Measurements from ENCODE around the gene DHX15.
A peak's percentile ranks its signal among the peaks of the same experiment; 100 is the strongest.

DHX15 gene

GRCh38 chr4:24488399-24489164 lies 95.8 kb downstream of the DHX15 start:
- DNase-seq (ENCODE audit: low read depth, low spot score) = no peak

- no peak for DNase-seq (ENCODE audit: low read depth, low spot score)
Measured at GRCh38 chr4:24482871-24483270, 101.5 kb downstream of the DHX15 start.

GRCh38 chr4:24477919-24478318 lies 106.4 kb downstream of the DHX15 start:
- peak; percentile 63 for DNase-seq (ENCODE audit: low read depth, low spot score)

Data from smooth muscle cell of the brain vasculature (primary cell).